ENCODE data around the gene MAP2K7.

GRCh38 chr19:7914099-7914498 is 10.4 kb downstream of the MAP2K7 start:
- 0 out of 2 replicates have a peak, but pooled peaks have one; percentile 6 for TF ChIP-seq POLR2AphosphoS5 (IDR thresholded peaks at IDR 0.05; ENCODE audit: low read depth, low read length)
- TF ChIP-seq POLR2A (IDR thresholded peaks at IDR 0.05; ENCODE audit: low read depth, low read length), result no peak
